ENCODE data around the gene TSR1.
"Not testable (repeated sequence)": the region's sequence is repeated elsewhere in the genome, so short reads cannot be mapped to it uniquely, and the experiment has no call there.

The TSR1 gene

GRCh38 chr17:2336852-2337543, 741 bp upstream of the TSR1 start, which contains the start of gene SGSM2:
TSS of gene SGSM2 (plus strand) at chr17:2337501. CDS start at chr17:2337689, 188 bp downstream.
- DNase-seq (ENCODE audit: low spot score) = peak; percentile 86

- peak; percentile 25 for DNase-seq (ENCODE audit: low spot score)
These were observed 487 bp downstream of the TSR1 start for GRCh38 chr17:2335726-2336214.

- no peak for DNase-seq (ENCODE audit: low spot score)
These were observed 5.0 kb downstream of the TSR1 start for GRCh38 chr17:2331303-2331702.

- no peak for DNase-seq (ENCODE audit: low spot score)
These were observed 12.5 kb downstream of the TSR1 start for GRCh38 chr17:2323629-2324314.

GRCh38 chr17:2321399-2321798, 14.9 kb downstream of the TSR1 start:
- no peak for DNase-seq (ENCODE audit: low spot score)

- no peak for DNase-seq (ENCODE audit: low spot score)
These were observed 17.2 kb downstream of the TSR1 start for GRCh38 chr17:2319051-2319450.

- DNase-seq (ENCODE audit: low spot score) = no peak
These were observed 18.5 kb downstream of the TSR1 start for GRCh38 chr17:2317796-2318195.

GRCh38 chr17:2316916-2317205, 19.4 kb downstream of the TSR1 start:
- not testable (repeated sequence) for DNase-seq (ENCODE audit: low spot score)

GRCh38 chr17:2312736-2313135, 23.5 kb downstream of the TSR1 start:
- DNase-seq (ENCODE audit: low spot score) = no peak

- DNase-seq (ENCODE audit: low spot score) = no peak
These were observed 26.7 kb downstream of the TSR1 start for GRCh38 chr17:2309338-2310154.

- DNase-seq (ENCODE audit: low spot score) = no peak
These were observed 31.3 kb downstream of the TSR1 start for GRCh38 chr17:2304931-2305330.

GRCh38 chr17:2303204-2304188, 32.8 kb downstream of the TSR1 start, which contains the start of the genes SMG6 and SRR:
TSS of gene SMG6 (minus strand) at chr17:2303785. CDS start at chr17:2303720, 65 bp downstream.
TSS of gene SRR (plus strand) at chr17:2303950. CDS start at chr17:2315561, 11,611 bp downstream.
- DNase-seq (ENCODE audit: low spot score) = peak; percentile 99

- no peak for DNase-seq (ENCODE audit: low spot score)
These were observed 33.5 kb downstream of the TSR1 start for GRCh38 chr17:2302778-2303203.

GRCh38 chr17:2299756-2300155, 36.5 kb downstream of the TSR1 start:
- DNase-seq (ENCODE audit: low spot score) = no peak

GRCh38 chr17:2299136-2299535, 37.1 kb downstream of the TSR1 start:
- no peak for DNase-seq (ENCODE audit: low spot score)

- no peak for DNase-seq (ENCODE audit: low spot score)
These were observed 39.2 kb downstream of the TSR1 start for GRCh38 chr17:2297023-2297422.

- DNase-seq (ENCODE audit: low spot score) = no peak
These were observed 40.7 kb downstream of the TSR1 start for GRCh38 chr17:2295575-2295974.

GRCh38 chr17:2292100-2292499, 44.2 kb downstream of the TSR1 start:
- DNase-seq (ENCODE audit: low spot score) = peak; percentile 17

GRCh38 chr17:2289878-2290478, 46.3 kb downstream of the TSR1 start:
- DNase-seq (ENCODE audit: low spot score) = peak; percentile 26

GRCh38 chr17:2283302-2283701, 53.0 kb downstream of the TSR1 start:
- DNase-seq (ENCODE audit: low spot score) = no peak

Data from AG20443 (cell line).